HG02763 (cell line): ENCODE results near the gene TNFAIP8L3.
"Not testable (repeated sequence)": the region's sequence is repeated elsewhere in the genome, so short reads cannot be mapped to it uniquely, and the experiment has no call there.

Source experiments
- ATAC-seq: cut with Tn5 transposase; IDR thresholded peaks from one replicate; pipeline ENCODE4 v1.9.1; 2021; ENCODE audit warnings: mild to moderate bottlenecking, moderate library complexity; ENCODE audit not compliant: unreplicated experiment

Gene TNFAIP8L3

GRCh38 chr15:51094606-51095569 lies at the start of gene TNFAIP8L3:
TSS of gene TNFAIP8L3 (minus strand) at chr15:51094906. CDS start at chr15:51094595, 311 bp downstream.
- ATAC-seq = no peak

GRCh38 chr15:51144021-51144532 lies 49.4 kb upstream of the TNFAIP8L3 start:
- ATAC-seq = no peak

GRCh38 chr15:51140347-51140746 lies 45.6 kb upstream of the TNFAIP8L3 start:
- not testable (repeated sequence) for ATAC-seq

GRCh38 chr15:51139091-51139490 lies 44.4 kb upstream of the TNFAIP8L3 start:
- ATAC-seq = no peak

GRCh38 chr15:51137880-51138430 lies 43.2 kb upstream of the TNFAIP8L3 start:
- ATAC-seq = no peak

GRCh38 chr15:51137024-51137423 lies 42.3 kb upstream of the TNFAIP8L3 start:
- ATAC-seq = no peak

- ATAC-seq = no peak
Measured at GRCh38 chr15:51135276-51135675, 40.6 kb upstream of the TNFAIP8L3 start.

GRCh38 chr15:51134416-51135199 lies 39.9 kb upstream of the TNFAIP8L3 start:
- ATAC-seq = no peak

GRCh38 chr15:51133140-51133765 lies 38.5 kb upstream of the TNFAIP8L3 start:
- no peak for ATAC-seq

- ATAC-seq = no peak
Measured at GRCh38 chr15:51132384-51133139, 37.9 kb upstream of the TNFAIP8L3 start.

GRCh38 chr15:51131596-51132290 lies 37.0 kb upstream of the TNFAIP8L3 start:
- ATAC-seq = no peak

GRCh38 chr15:51130344-51130743 lies 35.6 kb upstream of the TNFAIP8L3 start:
- no peak for ATAC-seq

GRCh38 chr15:51129535-51130188 lies 35.0 kb upstream of the TNFAIP8L3 start:
- no peak for ATAC-seq

GRCh38 chr15:51128701-51129100 lies 34.0 kb upstream of the TNFAIP8L3 start:
- no peak for ATAC-seq

GRCh38 chr15:51126842-51127241 lies 32.1 kb upstream of the TNFAIP8L3 start:
- no peak for ATAC-seq

- ATAC-seq = not testable (repeated sequence)
Measured at GRCh38 chr15:51123002-51123401, 28.3 kb upstream of the TNFAIP8L3 start.

- ATAC-seq = no peak
Measured at GRCh38 chr15:51121631-51122225, 27.0 kb upstream of the TNFAIP8L3 start.

- no peak for ATAC-seq
Measured at GRCh38 chr15:51121118-51121517, 26.4 kb upstream of the TNFAIP8L3 start.
